Measurements from ENCODE around the gene ARHGAP5. TPM values are rescaled to one million over a fixed set of nuclear protein-coding genes. Genes with fewer than 3 reads are reported as not detected.

The ARHGAP5 gene
- total RNA-seq, 1 donor from 2014 or later, result 73.8 TPM

DNA sequence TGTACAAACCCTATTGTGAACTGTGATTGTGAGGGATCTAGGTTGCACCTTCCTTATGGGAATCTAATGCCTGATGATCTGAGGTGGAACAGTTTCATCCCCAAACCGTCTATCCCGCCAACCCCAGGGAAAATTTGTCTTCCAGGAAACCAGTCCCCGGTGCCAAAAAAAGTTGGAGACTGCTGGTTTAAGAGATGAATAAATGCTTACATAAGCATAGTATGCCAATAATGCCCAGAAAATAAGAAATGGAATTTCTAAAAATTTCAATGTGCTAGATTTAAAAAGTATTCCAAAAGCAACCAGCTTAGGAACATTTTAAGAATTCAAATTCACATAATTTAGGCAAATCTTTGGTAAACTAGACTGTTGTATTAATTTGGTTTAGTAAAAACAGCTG lies 131.4 kb downstream of the ARHGAP5 start:
- DNase-seq, result no peak
- H3K27ac Mint-ChIP-seq (ENCODE audit: unreplicated experiment), result no peak overlapping the region
- H3K4me3 Mint-ChIP-seq (ENCODE audit: unreplicated experiment), result no peak overlapping the region
- H3K4me1 Mint-ChIP-seq (ENCODE audit: low read depth, unreplicated experiment), result no peaks in the 10 kb centered on the region
- no peaks in the 10 kb centered on the region for H3K36me3 Mint-ChIP-seq (ENCODE audit: unreplicated experiment)
- H3K9me3 Mint-ChIP-seq (ENCODE audit: unreplicated experiment), result peaks cover 5% of the 10 kb centered on the region
- TF ChIP-seq CTCF (IDR thresholded peaks at IDR 0.05; ENCODE audit: partially characterized antibody, unreplicated experiment), result no peak
- no peaks in the 10 kb centered on the region for H3K27me3 Mint-ChIP-seq (ENCODE audit: unreplicated experiment)

Other genes starting within 250 kb of the ARHGAP5 start
- gene RNU6-7, start 124.7 kb downstream of the ARHGAP5 start, total RNA-seq (ENCODE audit: unreplicated experiment), result not detected
- gene RNU6-8, start 126.0 kb downstream of the ARHGAP5 start, total RNA-seq (ENCODE audit: unreplicated experiment), result not detected

Measured in glutamatergic neuron (in vitro differentiated cells).